Mononuclear cell (primary cell): ENCODE results near the gene B4GALT6. TPM values are rescaled to one million over a fixed set of nuclear protein-coding genes. Genes with fewer than 3 reads are reported as not detected.

Source experiments
- H3K27me3 ChIP-seq: 2 replicates; pipeline ENCODE4 v1.6.0; 2011; ENCODE audit warnings: low read length, control low read depth; ENCODE audit not compliant: insufficient read depth
- H3K4me1 ChIP-seq: 2 replicates; pipeline ENCODE4 v1.5.1; 2011; ENCODE audit warnings: mild to moderate bottlenecking, low read length, control low read depth; ENCODE audit not compliant: insufficient read depth
- H3K4me3 ChIP-seq: 2 replicates; pipeline ENCODE4 v1.5.1; 2011; ENCODE audit warnings: mild to moderate bottlenecking, low read length, moderate library complexity
- H3K9me3 ChIP-seq: 2 replicates; pipeline ENCODE4 v1.5.1; 2011; ENCODE audit warnings: low read depth, mild to moderate bottlenecking, control low read depth, low read length
- total RNA-seq: library from RNA; depleted of rRNA; stranded (reverse); fragments of >200 nt; gene quantifications from one replicate; pipeline ENCODE4 v1.2.3, GENCODE V29; 2012

The B4GALT6 gene
- total RNA-seq, 1 donor = 1.0 TPM

- H3K27me3 ChIP-seq = no peaks in the 10 kb centered on the region
- no peaks in the 10 kb centered on the region for H3K4me1 ChIP-seq
- no peak overlapping the region for H3K4me3 ChIP-seq
- H3K9me3 ChIP-seq = no peaks in the 10 kb centered on the region
Measured at GRCh38 chr18:31702449-31702848, 18.1 kb upstream of the B4GALT6 start.

- Histone ChIP-seq H3K9me3 (no peaks in the 10 kb centered on the region), H3K27me3 (no peaks in the 10 kb centered on the region), H3K4me3 (no peak overlapping the region)
Measured at GRCh38 chr18:31701744-31702143, 17.4 kb upstream of the B4GALT6 start.

GRCh38 chr18:31700990-31701389 lies 16.6 kb upstream of the B4GALT6 start:
- Histone ChIP-seq H3K4me1 (no peaks in the 10 kb centered on the region), H3K9me3 (no peaks in the 10 kb centered on the region), H3K27me3 (no peaks in the 10 kb centered on the region), H3K4me3 (no peak overlapping the region)

More at GRCh38 chr18:31701744-31702143, 17.4 kb upstream of the B4GALT6 start:
- no peaks in the 10 kb centered on the region for H3K4me1 ChIP-seq

- no peaks in the 10 kb centered on the region for H3K27me3 ChIP-seq
- no peak overlapping the region for H3K4me3 ChIP-seq
- H3K4me1 ChIP-seq = no peaks in the 10 kb centered on the region
- no peaks in the 10 kb centered on the region for H3K9me3 ChIP-seq
Measured at GRCh38 chr18:31697351-31698298, 13.2 kb upstream of the B4GALT6 start.

- Histone ChIP-seq H3K27me3 (no peaks in the 10 kb centered on the region), H3K4me1 (no peaks in the 10 kb centered on the region), H3K9me3 (no peaks in the 10 kb centered on the region), H3K4me3 (no peak overlapping the region)
Measured at GRCh38 chr18:31695989-31696388, 11.6 kb upstream of the B4GALT6 start.

- Histone ChIP-seq H3K27me3 (no peaks in the 10 kb centered on the region), H3K9me3 (no peaks in the 10 kb centered on the region), H3K4me3 (no peak overlapping the region), H3K4me1 (no peaks in the 10 kb centered on the region)
Measured at GRCh38 chr18:31694297-31694696, 9.9 kb upstream of the B4GALT6 start.

- peaks cover 15% of the 10 kb centered on the region for H3K4me1 ChIP-seq
- H3K9me3 ChIP-seq = no peaks in the 10 kb centered on the region
- no peak overlapping the region for H3K4me3 ChIP-seq
- H3K27me3 ChIP-seq = peaks cover 12% of the 10 kb centered on the region
Measured at GRCh38 chr18:31688606-31689005, 4.2 kb upstream of the B4GALT6 start.

- no peak overlapping the region for H3K4me3 ChIP-seq
- peaks cover 16% of the 10 kb centered on the region for H3K4me1 ChIP-seq
- H3K27me3 ChIP-seq = peaks cover 17% of the 10 kb centered on the region
- H3K9me3 ChIP-seq = no peaks in the 10 kb centered on the region
Measured at GRCh38 chr18:31686986-31687928, 2.9 kb upstream of the B4GALT6 start.

GRCh38 chr18:31686572-31686971 lies 2.2 kb upstream of the B4GALT6 start:
- H3K4me1 ChIP-seq = peaks cover 16% of the 10 kb centered on the region
- H3K27me3 ChIP-seq = peaks cover 17% of the 10 kb centered on the region
- no peak overlapping the region for H3K4me3 ChIP-seq
- no peaks in the 10 kb centered on the region for H3K9me3 ChIP-seq

- peak overlapping the region; percentile 45 for H3K4me3 ChIP-seq
- H3K4me1 ChIP-seq = peaks cover 16% of the 10 kb centered on the region
- H3K27me3 ChIP-seq = peaks cover 17% of the 10 kb centered on the region
- H3K9me3 ChIP-seq = no peaks in the 10 kb centered on the region
Measured at GRCh38 chr18:31685097-31686082, 1.0 kb upstream of the B4GALT6 start.

GRCh38 chr18:31683968-31684278 lies 458 bp downstream of the B4GALT6 start:
- H3K9me3 ChIP-seq = no peaks in the 10 kb centered on the region
- H3K4me1 ChIP-seq = peaks cover 23% of the 10 kb centered on the region
- peaks cover 17% of the 10 kb centered on the region for H3K27me3 ChIP-seq
- H3K4me3 ChIP-seq = peak overlapping the region; percentile 31

- Histone ChIP-seq H3K9me3 (no peaks in the 10 kb centered on the region), H3K4me3 (no peak overlapping the region), H3K27me3 (peaks cover 14% of the 10 kb centered on the region), H3K4me1 (peaks cover 28% of the 10 kb centered on the region)
Measured at GRCh38 chr18:31683106-31683505, 1.3 kb downstream of the B4GALT6 start.

- Histone ChIP-seq H3K4me3 (no peak overlapping the region), H3K4me1 (peaks cover 32% of the 10 kb centered on the region), H3K27me3 (peaks cover 5% of the 10 kb centered on the region), H3K9me3 (no peaks in the 10 kb centered on the region)
Measured at GRCh38 chr18:31680831-31681568, 3.4 kb downstream of the B4GALT6 start.

GRCh38 chr18:31680433-31680811 lies 4.0 kb downstream of the B4GALT6 start:
- no peak overlapping the region for H3K4me3 ChIP-seq

More at GRCh38 chr18:31680433-31680811, 4.0 kb downstream of the B4GALT6 start:
- Histone ChIP-seq H3K9me3 (no peaks in the 10 kb centered on the region), H3K4me1 (peaks cover 28% of the 10 kb centered on the region), H3K27me3 (peaks cover 5% of the 10 kb centered on the region)
